LoVo (cell line): ENCODE data around the gene PDZRN3.
"Not testable (repeated sequence)": the region's sequence is repeated elsewhere in the genome, so short reads cannot be mapped to it uniquely, and the experiment has no call there.

Experiments
- DNase-seq: peaks from one replicate; pipeline ENCODE4 v3.0.0-alpha.2; 2016; ENCODE audit warnings: low spot score

Gene PDZRN3

GRCh38 chr3:73490453-73491286 is 134.1 kb downstream of the PDZRN3 start:
- no peak for DNase-seq

- no peak for DNase-seq
Observed at GRCh38 chr3:73485877-73486330, 138.8 kb downstream of the PDZRN3 start.

GRCh38 chr3:73484656-73485248 is 140.0 kb downstream of the PDZRN3 start:
- DNase-seq, result no peak

GRCh38 chr3:73481888-73482287 is 142.9 kb downstream of the PDZRN3 start:
- no peak for DNase-seq

GRCh38 chr3:73480187-73480672 is 144.5 kb downstream of the PDZRN3 start:
- DNase-seq, result no peak

- no peak for DNase-seq
Observed at GRCh38 chr3:73479325-73479724, 145.4 kb downstream of the PDZRN3 start.

GRCh38 chr3:73478858-73479257 is 145.9 kb downstream of the PDZRN3 start:
- no peak for DNase-seq

- no peak for DNase-seq
Observed at GRCh38 chr3:73475717-73476116, 149.0 kb downstream of the PDZRN3 start.

- no peak for DNase-seq
Observed at GRCh38 chr3:73475175-73475574, 149.6 kb downstream of the PDZRN3 start.

GRCh38 chr3:73474619-73475018 is 150.1 kb downstream of the PDZRN3 start:
- no peak for DNase-seq

- DNase-seq, result no peak
Observed at GRCh38 chr3:73473898-73474416, 150.8 kb downstream of the PDZRN3 start.

GRCh38 chr3:73473181-73473897 is 151.4 kb downstream of the PDZRN3 start:
- DNase-seq, result no peak

- no peak for DNase-seq
Observed at GRCh38 chr3:73471986-73472787, 152.6 kb downstream of the PDZRN3 start.

- DNase-seq, result no peak
Observed at GRCh38 chr3:73470860-73471259, 153.9 kb downstream of the PDZRN3 start.

- DNase-seq, result no peak
Observed at GRCh38 chr3:73469331-73469730, 155.4 kb downstream of the PDZRN3 start.

GRCh38 chr3:73467211-73467610 is 157.5 kb downstream of the PDZRN3 start:
- no peak for DNase-seq

GRCh38 chr3:73465926-73466325 is 158.8 kb downstream of the PDZRN3 start:
- DNase-seq, result no peak

- not testable (repeated sequence) for DNase-seq
Observed at GRCh38 chr3:73464126-73464525, 160.6 kb downstream of the PDZRN3 start.

GRCh38 chr3:73461547-73461946 is 163.2 kb downstream of the PDZRN3 start:
- DNase-seq, result no peak

GRCh38 chr3:73459711-73460110 is 165.0 kb downstream of the PDZRN3 start:
- DNase-seq, result no peak

- DNase-seq, result no peak
Observed at GRCh38 chr3:73453666-73454065, 171.1 kb downstream of the PDZRN3 start.

GRCh38 chr3:73452729-73453128 is 172.0 kb downstream of the PDZRN3 start:
- DNase-seq, result no peak
